Astrocyte of the cerebellum (primary cell): ENCODE results near the gene CCDC83.

Source experiments
- DNase-seq: peaks from one replicate; pipeline ENCODE4 v3.0.0-alpha.2; 2011; ENCODE audit warnings: low read depth
- H3K4me3 ChIP-seq: 2 replicates; pipeline ENCODE4 v1.5.1; 2011; ENCODE audit warnings: mild to moderate bottlenecking, low read depth, low read length, moderate library complexity
- in situ Hi-C: cut with HindIII; loops from 2 replicates; pipeline ENCODE4 v1.10.0; 2017; ENCODE audit warnings: low sequenced_read_pairs
- TF ChIP-seq, protein P1 (sequence below): IDR thresholded peaks from 2 replicates; pipeline ENCODE4 v1.5.1; 2012; ENCODE audit warnings: low read length, low read depth, moderate library complexity, mild to moderate bottlenecking; ENCODE audit errors: missing control alignments

CCDC83 gene

DNA sequence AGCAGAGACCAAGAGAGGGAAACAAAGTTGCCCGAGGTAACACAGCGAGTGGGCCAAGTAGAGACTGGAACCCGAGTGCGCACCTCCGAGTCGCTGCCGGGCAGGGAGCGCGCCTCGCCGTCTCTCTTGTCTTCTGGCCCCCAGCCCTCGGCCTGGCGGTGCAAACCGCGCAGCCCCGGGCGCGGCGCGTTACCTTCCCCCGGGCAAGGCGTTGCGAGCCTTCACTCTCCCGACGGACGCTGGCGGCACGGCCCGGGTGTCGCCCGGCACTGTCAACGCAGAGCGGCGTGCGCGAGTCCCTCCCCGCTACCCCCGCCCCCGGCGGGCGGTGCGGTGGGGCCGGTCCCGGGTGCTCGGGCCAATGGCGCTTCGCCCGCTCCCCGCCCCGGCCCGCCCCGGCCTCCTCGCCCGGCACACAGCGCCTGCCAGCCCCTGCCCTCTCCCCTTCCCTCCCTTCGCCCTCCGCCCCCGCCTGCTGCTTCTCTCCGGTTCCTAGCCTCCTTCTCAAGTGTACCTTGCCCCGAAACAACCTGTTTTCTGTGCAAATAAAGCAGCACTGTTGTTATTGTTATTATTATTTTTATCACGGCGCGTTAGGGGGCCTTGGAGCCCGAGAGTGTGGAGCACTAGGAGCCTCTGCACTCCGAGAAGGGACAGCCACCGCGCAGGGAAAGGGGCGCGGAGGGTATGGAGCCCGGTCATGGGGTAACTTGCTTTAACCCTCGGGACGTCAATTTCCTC lies 44.1 kb upstream of the CCDC83 start, which contains the start of gene SYTL2:
TSS of gene SYTL2 (minus strand) at position 271 of the 741 bp plus-strand sequence. CDS start 53,416 bp downstream, outside the sequence.
- in situ Hi-C loops: no loop called here
- peak within 1 kb of the TSS; percentile 62 for H3K4me3 ChIP-seq
- TF ChIP-seq, protein P1, sequence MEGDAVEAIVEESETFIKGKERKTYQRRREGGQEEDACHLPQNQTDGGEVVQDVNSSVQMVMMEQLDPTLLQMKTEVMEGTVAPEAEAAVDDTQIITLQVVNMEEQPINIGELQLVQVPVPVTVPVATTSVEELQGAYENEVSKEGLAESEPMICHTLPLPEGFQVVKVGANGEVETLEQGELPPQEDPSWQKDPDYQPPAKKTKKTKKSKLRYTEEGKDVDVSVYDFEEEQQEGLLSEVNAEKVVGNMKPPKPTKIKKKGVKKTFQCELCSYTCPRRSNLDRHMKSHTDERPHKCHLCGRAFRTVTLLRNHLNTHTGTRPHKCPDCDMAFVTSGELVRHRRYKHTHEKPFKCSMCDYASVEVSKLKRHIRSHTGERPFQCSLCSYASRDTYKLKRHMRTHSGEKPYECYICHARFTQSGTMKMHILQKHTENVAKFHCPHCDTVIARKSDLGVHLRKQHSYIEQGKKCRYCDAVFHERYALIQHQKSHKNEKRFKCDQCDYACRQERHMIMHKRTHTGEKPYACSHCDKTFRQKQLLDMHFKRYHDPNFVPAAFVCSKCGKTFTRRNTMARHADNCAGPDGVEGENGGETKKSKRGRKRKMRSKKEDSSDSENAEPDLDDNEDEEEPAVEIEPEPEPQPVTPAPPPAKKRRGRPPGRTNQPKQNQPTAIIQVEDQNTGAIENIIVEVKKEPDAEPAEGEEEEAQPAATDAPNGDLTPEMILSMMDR: no peak
- DNase-seq: no peak

DNA sequence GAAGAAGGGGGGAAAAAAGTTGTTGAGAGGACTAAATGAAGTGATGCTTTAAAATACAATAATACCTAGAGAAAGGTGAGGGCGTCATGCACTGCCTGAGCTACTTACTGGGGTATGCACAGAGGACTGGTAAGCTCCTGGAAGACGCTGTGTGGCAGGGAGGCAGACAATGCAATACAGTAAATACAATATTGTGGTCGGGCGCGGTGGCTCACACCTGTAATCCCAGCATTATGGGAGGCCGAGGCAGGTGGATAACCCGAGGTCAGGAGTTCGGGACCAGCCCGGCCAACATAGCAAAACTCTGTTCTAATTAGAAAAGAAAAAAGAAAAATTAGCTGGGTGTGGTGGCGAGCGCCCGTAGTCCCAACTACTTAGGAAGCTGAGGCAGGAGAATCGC lies 43.6 kb upstream of the CCDC83 start:
- peak overlapping the region; percentile 62 for H3K4me3 ChIP-seq
- in situ Hi-C loops: no loop called here
- TF ChIP-seq, protein P1: no peak
- DNase-seq: no peak

DNA sequence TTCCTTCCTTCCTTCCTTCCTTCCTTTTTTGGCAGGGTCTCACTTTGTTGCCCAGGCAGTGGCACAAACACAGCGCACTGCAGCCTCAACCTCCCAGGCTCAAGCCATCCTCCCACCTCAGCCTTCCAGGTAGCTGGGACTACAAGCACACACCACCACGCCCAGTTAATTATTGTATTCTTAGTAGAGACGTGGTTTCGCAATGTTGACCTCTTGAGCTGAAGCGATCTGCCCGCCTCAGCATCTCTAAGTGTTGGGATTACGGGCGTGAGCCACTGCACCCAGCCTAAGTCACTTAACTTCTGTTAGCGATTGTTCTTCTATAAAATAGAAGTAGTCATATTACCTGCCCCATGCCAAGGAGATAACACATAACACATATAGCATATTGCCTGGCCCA lies 41.5 kb upstream of the CCDC83 start:
- DNase-seq: no peak
- TF ChIP-seq, protein P1: no peak
- no peak overlapping the region for H3K4me3 ChIP-seq
- in situ Hi-C loops: no loop called here

DNA sequence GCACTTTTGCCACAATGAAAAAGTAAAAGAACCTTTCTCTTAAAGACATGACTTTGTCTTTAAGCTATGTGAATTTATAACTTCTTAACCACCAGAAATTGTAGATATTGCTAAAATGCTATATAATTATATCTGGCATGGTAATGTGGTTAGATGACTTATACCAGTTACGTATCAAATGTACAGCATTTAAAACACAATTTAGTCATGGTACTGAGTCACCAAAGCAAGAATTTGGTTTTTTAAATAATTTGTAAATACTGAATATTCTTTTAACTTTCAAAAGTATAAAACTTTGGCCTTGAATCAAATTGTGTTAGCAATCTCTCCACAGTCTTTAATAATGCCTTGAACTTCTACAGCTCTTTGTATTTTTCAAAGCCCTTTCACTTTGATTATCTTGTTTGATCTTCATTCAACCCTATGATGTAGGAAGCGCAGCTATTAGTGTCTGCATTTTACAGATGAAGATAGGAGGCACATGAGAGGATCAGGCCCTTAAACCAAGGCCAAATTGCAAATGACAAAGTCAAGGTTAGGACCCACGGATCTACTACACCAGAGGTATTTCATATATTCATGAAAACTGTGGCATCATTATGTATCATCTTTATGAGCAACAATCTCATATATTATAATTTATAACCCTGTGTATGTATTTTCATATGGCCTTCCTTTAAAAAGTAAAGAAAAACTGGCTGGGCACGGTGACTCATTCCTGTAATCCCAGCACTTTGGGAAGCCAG lies 39.8 kb upstream of the CCDC83 start:
- DNase-seq: peak; percentile 84
- no peak overlapping the region for H3K4me3 ChIP-seq
- in situ Hi-C loops: no loop called here
- TF ChIP-seq, protein P1: no peak

DNA sequence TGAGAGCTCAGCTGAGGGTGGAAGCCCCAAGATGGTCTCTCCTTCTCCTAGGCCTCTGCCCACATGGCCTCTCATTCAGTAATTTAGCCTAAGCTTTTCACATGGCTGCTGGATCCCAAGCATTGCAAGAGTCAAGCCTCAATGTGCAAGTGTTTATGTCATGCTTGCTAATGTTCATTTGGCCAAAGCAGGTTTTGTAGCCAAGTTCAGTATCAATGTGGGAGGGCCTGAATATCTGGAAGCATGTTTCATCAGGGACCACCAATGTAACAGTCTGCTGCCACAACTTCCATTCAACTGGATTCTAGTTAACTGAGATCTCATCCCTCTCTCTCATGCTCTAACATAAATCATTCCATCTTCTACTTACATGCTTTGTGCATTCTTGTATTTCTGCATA lies 35.7 kb upstream of the CCDC83 start:
- TF ChIP-seq, protein P1: no peak
- H3K4me3 ChIP-seq: no peak overlapping the region
- DNase-seq: no peak
- in situ Hi-C loops: no loop called here

DNA sequence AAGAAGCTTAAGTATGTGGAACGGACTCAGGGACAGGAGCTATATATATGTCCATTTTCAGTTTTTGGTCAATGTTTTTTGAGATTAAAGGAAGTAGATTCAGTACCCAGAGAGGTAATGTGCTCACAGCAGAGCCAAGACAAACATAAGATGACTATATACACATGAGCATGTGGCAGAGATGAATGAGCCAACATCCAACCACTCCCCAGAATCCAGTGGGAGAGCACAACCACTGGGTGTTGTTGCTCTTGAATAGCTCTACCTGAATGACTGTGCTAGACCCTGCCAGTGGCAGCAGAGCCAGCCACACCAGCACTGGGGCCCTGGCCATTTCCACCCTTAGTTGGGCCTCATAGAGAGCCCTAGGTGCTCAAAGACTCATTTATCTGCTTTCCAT lies 33.5 kb upstream of the CCDC83 start:
- no peak overlapping the region for H3K4me3 ChIP-seq
- no peak for DNase-seq
- in situ Hi-C loops: no loop called here
- TF ChIP-seq, protein P1: no peak
